GM12878 (cell line): Measurements from ENCODE around the gene RAD51B. TPM values are rescaled to one million over a fixed set of nuclear protein-coding genes. Genes with fewer than 3 reads are reported as not detected.

Source experiments
- ATAC-seq: fragments of 200-7000 bp; cut with Tn5 transposase; 3 replicates; pipeline ENCODE4 v1.9.1; 2020; ENCODE audit warnings: mild to moderate bottlenecking, moderate library complexity
- BruUV-seq: library from RNA; stranded (reverse); fragments of 400-500 nt; replicated peaks from 2 replicates; lab custom pipeline; 2021; lab: Mats Ljungman, UMichigan
- CTCF ChIA-PET: fragments of 300-600 bp; sonication (Branson Sonifier 250); formaldehyde crosslinking; extraction: SDS; loops from one replicate; lab custom pipeline; 2021; ENCODE audit warnings: inconsistent platforms; lab: Yijun Ruan, JAX
- POLR2A ChIA-PET: fragments of 350-600 bp; formaldehyde crosslinking; extraction: SDS; loops from one replicate; lab custom pipeline; 2021; ENCODE audit warnings: inconsistent platforms; lab: Charles Lee
- RAD21 ChIA-PET: fragments of 300-600 bp; sonication (Branson Sonifier 250); formaldehyde crosslinking; loops from one replicate; lab custom pipeline; 2023; ENCODE audit warnings: antibody characterized with exemption; ENCODE audit not compliant: unreplicated experiment; lab: Charles Lee
- SMC1A ChIA-PET: fragments of 300-600 bp; sonication (Branson Sonifier 250); formaldehyde crosslinking; loops from one replicate; lab custom pipeline; 2023; ENCODE audit not compliant: unreplicated experiment, uncharacterized antibody; lab: Charles Lee
- DNase-seq: peaks from one replicate; pipeline ENCODE4 v3.0.0-alpha.2; 2011; ENCODE audit warnings: low read depth, low spot score
- FAIRE-seq: peaks from 3 replicates; lab custom pipeline; 2011; peaks lifted over from hg19 to GRCh38; lab: Jason Lieb, UNC
- H2AFZ ChIP-seq: 2 replicates; pipeline ENCODE4 v1.6.0; 2011; ENCODE audit warnings: low read depth, low read length, control low read depth; ENCODE audit not compliant: control insufficient read depth
- H3K27ac ChIP-seq: 2 replicates; pipeline ENCODE4 v1.5.1; 2011; ENCODE audit warnings: control low read depth; ENCODE audit not compliant: control insufficient read depth, insufficient read depth
- H3K27me3 ChIP-seq, 2 experiments: replicated peaks in 1 of 2; 2 replicates each; pipeline versions ENCODE4 v1.6.0 to v1.6.1; 2011; ENCODE audit warnings: low read length in 1 of 2; ENCODE audit not compliant: control insufficient read depth in 2 of 2, insufficient read depth in 2 of 2
- H3K36me3 ChIP-seq, 2 experiments: 2 replicates each; pipeline ENCODE4 v1.5.1; 2011; ENCODE audit warnings: low read length in 1 of 2; ENCODE audit not compliant: control insufficient read depth in 2 of 2, insufficient read depth in 2 of 2
- H3K4me1 ChIP-seq: 2 replicates; pipeline ENCODE4 v1.6.1; 2011; ENCODE audit warnings: mild to moderate bottlenecking, low read length, moderate library complexity, mixed read lengths; ENCODE audit not compliant: control insufficient read depth, insufficient read depth
- H3K4me2 ChIP-seq: 2 replicates; pipeline ENCODE4 v1.6.0; 2011; ENCODE audit warnings: control low read depth; ENCODE audit not compliant: control insufficient read depth, insufficient read depth
- H3K4me3 ChIP-seq: fragments of 200-600 bp; sonication (generic); 2 replicates; pipeline ENCODE4 v1.5.1; 2016
- H3K79me2 ChIP-seq: 2 replicates; pipeline ENCODE4 v1.6.0; 2011; ENCODE audit warnings: low read length; ENCODE audit not compliant: control insufficient read depth, insufficient read depth
- H3K9ac ChIP-seq: 2 replicates; pipeline ENCODE4 v1.8.0; 2011; ENCODE audit warnings: low read length, control low read depth, mixed read lengths; ENCODE audit not compliant: control insufficient read depth, insufficient read depth
- H3K9me3 ChIP-seq: replicated peaks from 3 replicates; pipeline ENCODE4 v1.5.1; 2011; ENCODE audit warnings: mild to moderate bottlenecking, low read length; ENCODE audit not compliant: control insufficient read depth, insufficient read depth
- H4K20me1 ChIP-seq: 2 replicates; pipeline ENCODE4 v1.6.0; 2011; ENCODE audit not compliant: control insufficient read depth, insufficient read depth
- BACH1 ChIP-seq: fragments of 450-650 bp; IDR thresholded peaks from 2 replicates; pipeline ENCODE4 v1.6.1; 2017; ENCODE audit warnings: mild to moderate bottlenecking, borderline replicate concordance
- FOXK2 ChIP-seq: fragments of 450-650 bp; IDR thresholded peaks from 2 replicates; pipeline ENCODE4 v1.6.1; 2017; ENCODE audit warnings: mild to moderate bottlenecking, moderate library complexity
- GABPA ChIP-seq: IDR thresholded peaks from 2 replicates; pipeline ENCODE4 v1.6.1; 2014; ENCODE audit warnings: antibody characterized with exemption, low read depth, mild to moderate bottlenecking, inconsistent platforms
- JUND ChIP-seq: IDR thresholded peaks from 2 replicates; pipeline ENCODE4 v1.6.1; 2012; ENCODE audit warnings: low read depth, mild to moderate bottlenecking, low read length, improper control_type of control experiment, moderate library complexity
- NFIC ChIP-seq: IDR thresholded peaks from 2 replicates; pipeline ENCODE4 v1.6.1; 2012; ENCODE audit warnings: low read depth, mild to moderate bottlenecking, inconsistent platforms, low read length, moderate library complexity
- NFYA ChIP-seq: IDR thresholded peaks from 2 replicates; pipeline ENCODE4 v1.6.1; 2011; ENCODE audit warnings: low read depth, mild to moderate bottlenecking, low read length, improper control_type of control experiment, borderline replicate concordance
- NR2C1 ChIP-seq: fragments of 450-650 bp; IDR thresholded peaks from 2 replicates; pipeline ENCODE4 v1.6.1; 2017; ENCODE audit warnings: antibody characterized with exemption, mild to moderate bottlenecking, moderate library complexity
- NR2C2 ChIP-seq: IDR thresholded peaks from 2 replicates; pipeline ENCODE4 v1.6.1; 2011; ENCODE audit warnings: borderline replicate concordance, low read depth; ENCODE audit not compliant: control insufficient read depth, insufficient read length
- RELB ChIP-seq: fragments of 450-650 bp; IDR thresholded peaks from 2 replicates; pipeline ENCODE4 v1.6.1; 2017; ENCODE audit warnings: low read depth, mild to moderate bottlenecking, moderate library complexity
- RFX5 ChIP-seq: IDR thresholded peaks from 2 replicates; pipeline ENCODE4 v1.6.1; 2011; ENCODE audit warnings: low read depth, low read length, improper control_type of control experiment
- SIN3A ChIP-seq: IDR thresholded peaks from 2 replicates; pipeline ENCODE4 v1.6.1; 2012; ENCODE audit warnings: low read depth, low read length, improper control_type of control experiment
- WGBS: methylation state at CpG from one replicate; pipeline ENCODE4 v1.1.6; 2016; ENCODE audit warnings: low lambda C conversion rate; ENCODE audit not compliant: insufficient replicate concordance, insufficient coverage; ENCODE audit errors: missing lambda C conversion rate; 5-methylcytosine and 5-hydroxymethylcytosine counted together
- in situ Hi-C: fragments of 300-500 bp; cut with MboI; formaldehyde crosslinking; loops from 9 replicates; pipeline ENCODE4 v1.14.3; 2018; ENCODE audit warnings: mixed read lengths
- intact Hi-C: fragments of 100-400 bp; cut with micrococcal nuclease; formaldehyde crosslinking; loops from one replicate; pipeline ENCODE4 v1.14.2; 2022; ENCODE audit not compliant: unreplicated experiment
- polyA plus RNA-seq, 11 experiments: library from polyadenylated mRNA; depleted of rRNA in 4 of 11; unstranded in 6 of 11; stranded (reverse) in 5 of 11; fragments of >200 nt; fragmentation: Nextera tagmentation in 4 of 11; fragmentation: Illumina TruSeq in 1 of 11; extraction: Ambion mirVana in 4 of 11; extraction: Trizol in 1 of 11; gene quantifications; 1 replicate in 1 of 11; 2 replicates in 10 of 11; pipeline versions ENCODE4 v1.2.1 to v1.2.3, GENCODE V29; 2011 to 2016; ENCODE audit warnings: inconsistent platforms in 2 of 11, missing spikeins in 2 of 11, low read depth in 1 of 11
- total RNA-seq, 4 experiments: library from RNA; depleted of rRNA in 3 of 4; stranded (reverse); fragments of >200 nt in 3 of 4; fragmentation: Illumina TruSeq in 1 of 4; extraction: Trizol in 1 of 4; gene quantifications; 2 replicates each; pipeline versions ENCODE4 v1.2.1 to v1.2.3, GENCODE V29; 2013 to 2021
- TF ChIP-seq, protein P1 (sequence below): fragments of 150-350 bp; IDR thresholded peaks from 2 replicates; pipeline ENCODE4 v1.6.1; 2016; ENCODE audit warnings: low read depth, low read length

The RAD51B gene
- total and polyA plus RNA-seq, 10 of the 15 experiments (the other 5 are each of a cell fraction or from before 2014, with no cell fraction given): 9.8 to 26.8 (median 21.3) TPM

- WGBS: 86% methylated on average over 4 of the region's 4 CpGs
- no peaks in the 10 kb centered on the region for H4K20me1 ChIP-seq
- ChIA-PET CTCF (interaction anchor here (0.7 to 1.6 kb wide), 5 partner anchors 13 to 895 kb away, joined by 3 to 7 read pairs (median 3); no protein-coding TSS in a partner anchor), POLR2A (interaction anchor here (1.0 kb wide), 1 partner anchor 13 kb away, joined by 3 read pairs; no protein-coding TSS in a partner anchor), SMC1A (interaction anchor here (0.7 kb wide), 1 partner anchor 255 kb away, joined by 3 read pairs; no protein-coding TSS in a partner anchor), RAD21 (interaction anchor here (0.6 kb wide), 1 partner anchor 364 kb away, joined by 3 read pairs; no protein-coding TSS in a partner anchor)
- H3K9ac ChIP-seq: no peak overlapping the region
- no peak overlapping the region for H3K4me3 ChIP-seq
- no peaks in the 10 kb centered on the region for H3K79me2 ChIP-seq
- no TSS peak for BruUV-seq
- H3K4me2 ChIP-seq: no peak overlapping the region
- intact Hi-C loops: loop anchor here (10.0 kb wide), 2 partner anchors 455 to 525 kb away; no protein-coding TSS in a partner anchor
- no peaks in the 10 kb centered on the region for H3K36me3 ChIP-seq
- ATAC-seq (no peak), FAIRE-seq (no peak), DNase-seq (no peak)
- no peaks in the 10 kb centered on the region for H3K4me1 ChIP-seq
- H2AFZ ChIP-seq: no peak overlapping the region
- in situ Hi-C loops: no loop called here
- H3K27ac ChIP-seq: no peak overlapping the region
- no peak for TF ChIP-seq BACH1
- no peak for TF ChIP-seq NR2C2
- TF ChIP-seq SIN3A: no peak
- TF ChIP-seq JUND: no peak
- TF ChIP-seq NFIC: no peak
- TF ChIP-seq, protein P1, sequence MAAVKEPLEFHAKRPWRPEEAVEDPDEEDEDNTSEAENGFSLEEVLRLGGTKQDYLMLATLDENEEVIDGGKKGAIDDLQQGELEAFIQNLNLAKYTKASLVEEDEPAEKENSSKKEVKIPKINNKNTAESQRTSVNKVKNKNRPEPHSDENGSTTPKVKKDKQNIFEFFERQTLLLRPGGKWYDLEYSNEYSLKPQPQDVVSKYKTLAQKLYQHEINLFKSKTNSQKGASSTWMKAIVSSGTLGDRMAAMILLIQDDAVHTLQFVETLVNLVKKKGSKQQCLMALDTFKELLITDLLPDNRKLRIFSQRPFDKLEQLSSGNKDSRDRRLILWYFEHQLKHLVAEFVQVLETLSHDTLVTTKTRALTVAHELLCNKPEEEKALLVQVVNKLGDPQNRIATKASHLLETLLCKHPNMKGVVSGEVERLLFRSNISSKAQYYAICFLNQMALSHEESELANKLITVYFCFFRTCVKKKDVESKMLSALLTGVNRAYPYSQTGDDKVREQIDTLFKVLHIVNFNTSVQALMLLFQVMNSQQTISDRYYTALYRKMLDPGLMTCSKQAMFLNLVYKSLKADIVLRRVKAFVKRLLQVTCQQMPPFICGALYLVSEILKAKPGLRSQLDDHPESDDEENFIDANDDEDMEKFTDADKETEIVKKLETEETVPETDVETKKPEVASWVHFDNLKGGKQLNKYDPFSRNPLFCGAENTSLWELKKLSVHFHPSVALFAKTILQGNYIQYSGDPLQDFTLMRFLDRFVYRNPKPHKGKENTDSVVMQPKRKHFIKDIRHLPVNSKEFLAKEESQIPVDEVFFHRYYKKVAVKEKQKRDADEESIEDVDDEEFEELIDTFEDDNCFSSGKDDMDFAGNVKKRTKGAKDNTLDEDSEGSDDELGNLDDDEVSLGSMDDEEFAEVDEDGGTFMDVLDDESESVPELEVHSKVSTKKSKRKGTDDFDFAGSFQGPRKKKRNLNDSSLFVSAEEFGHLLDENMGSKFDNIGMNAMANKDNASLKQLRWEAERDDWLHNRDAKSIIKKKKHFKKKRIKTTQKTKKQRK: no peak
- TF ChIP-seq RELB: no peak
- no peak for TF ChIP-seq FOXK2
- TF ChIP-seq RFX5: no peak
- TF ChIP-seq NR2C1: no peak
- no peak for TF ChIP-seq GABPA
- no peak for TF ChIP-seq NFYA
- H3K9me3 ChIP-seq: peaks cover 3% of the 10 kb centered on the region; the same call in 2 of the 3 replicates
- no peaks in the 10 kb centered on the region for H3K27me3 ChIP-seq
Measured at GRCh38 chr14:67949771-67950170, 130.2 kb downstream of the RAD51B start.
